Peyer's patch (tissue), 4 donors: ENCODE results near the gene DCTD.

Source experiments
- CTCF ChIP-seq, 6 experiments: fragments of 450-650 bp in 4 of 6; fragments of 200-600 bp in 2 of 6; sonication (generic) in 1 of 6; IDR thresholded peaks; one replicate each; pipeline ENCODE4 v1.5.1; 2017 to 2019; ENCODE audit warnings: antibody characterized with exemption in 6 of 6, mild to moderate bottlenecking in 3 of 6, moderate library complexity in 1 of 6
- POLR2A ChIP-seq, 2 donors: fragments of 450-650 bp; IDR thresholded peaks; one replicate each; pipeline ENCODE4 v1.5.1; 2017; ENCODE audit warnings: antibody characterized with exemption in 2 of 2, mild to moderate bottlenecking in 2 of 2, moderate library complexity in 2 of 2

DNA sequence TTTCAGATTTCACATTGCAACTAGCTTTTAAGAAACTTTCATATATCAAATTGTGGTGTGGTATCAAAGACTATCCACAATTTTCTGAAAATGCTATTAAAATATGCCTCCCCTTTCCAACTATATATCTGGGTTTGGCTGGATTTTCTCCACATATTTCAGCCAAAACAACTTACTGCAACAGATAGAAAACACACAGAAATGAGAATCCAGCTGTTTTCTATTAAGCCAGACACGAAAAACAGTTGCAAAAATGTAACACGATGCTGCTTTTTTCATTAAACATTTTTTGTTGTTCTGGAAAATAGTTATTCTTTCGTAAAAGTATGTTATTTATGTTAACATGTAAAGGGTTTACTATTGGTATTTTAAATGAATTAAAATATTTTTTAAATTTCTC is 33.1 kb downstream of the DCTD start:
- TF ChIP-seq CTCF (IDR thresholded peaks at IDR 0.05) (no peak), POLR2A (IDR thresholded peaks at IDR 0.05) (no peak)
